CD14-positive monocyte (primary cell): ENCODE results near the gene ULK4. TPM values are rescaled to one million over a fixed set of nuclear protein-coding genes. Genes with fewer than 3 reads are reported as not detected.

Experiments used
- DNase-seq, 3 donors: peaks; one replicate each; pipeline ENCODE4 v3.0.0-alpha.2; 2011 to 2022
- H2AFZ ChIP-seq: 2 replicates; pipeline ENCODE4 v1.6.0; 2012; ENCODE audit warnings: mild to moderate bottlenecking, low read depth, low read length, inconsistent platforms; ENCODE audit not compliant: insufficient read depth, poor library complexity, severe bottlenecking
- H3K27ac ChIP-seq, 2 donors: 1 replicate in 1 of 2; 2 replicates in 1 of 2; pipeline ENCODE4 v1.5.1; 2012 to 2013; ENCODE audit warnings: low read length in 2 of 2, control low read depth in 1 of 2, inconsistent platforms in 1 of 2, low read depth in 1 of 2, mild to moderate bottlenecking in 1 of 2
- H3K27me3 ChIP-seq, 2 donors: one replicate each; pipeline versions ENCODE4 v1.6.0 to v1.6.1; 2011 to 2013; ENCODE audit warnings: low read length in 2 of 2; ENCODE audit not compliant: control insufficient read depth in 2 of 2, insufficient read depth in 2 of 2
- H3K36me3 ChIP-seq, 2 donors: replicated peaks in 1 of 2; 1 replicate in 1 of 2; 2 replicates in 1 of 2; pipeline versions ENCODE4 v1.5.1 to v1.6.1; 2012 to 2013; ENCODE audit warnings: low read length in 2 of 2, control low read depth in 1 of 2, inconsistent platforms in 1 of 2, mild to moderate bottlenecking in 1 of 2; ENCODE audit not compliant: insufficient read depth in 2 of 2, control insufficient read depth in 1 of 2
- H3K4me1 ChIP-seq, 2 donors: 1 replicate in 1 of 2; 2 replicates in 1 of 2; pipeline versions ENCODE4 v1.5.1 to v1.6.1; 2012 to 2013; ENCODE audit warnings: low read length in 2 of 2, control low read depth in 1 of 2, inconsistent platforms in 1 of 2, mild to moderate bottlenecking in 1 of 2, moderate library complexity in 1 of 2; ENCODE audit not compliant: insufficient read depth in 2 of 2, control insufficient read depth in 1 of 2
- H3K4me2 ChIP-seq: replicated peaks from 2 replicates; pipeline ENCODE3; 2012; ENCODE audit warnings: low read length, moderate library complexity, mild to moderate bottlenecking; ENCODE audit not compliant: poor library complexity, severe bottlenecking; ENCODE audit errors: extremely low read depth
- H3K4me3 ChIP-seq, 3 experiments: fragments of 200-600 bp in 1 of 3; sonication (generic) in 1 of 3; replicated peaks in 1 of 3; 1 replicate in 2 of 3; 2 replicates in 1 of 3; pipeline ENCODE4 v1.5.1; 2011 to 2013; ENCODE audit warnings: low read length in 3 of 3, mild to moderate bottlenecking in 3 of 3, control low read depth in 2 of 3, low read depth in 2 of 3, inconsistent platforms in 1 of 3, moderate library complexity in 1 of 3
- H3K79me2 ChIP-seq: 2 replicates; pipeline ENCODE4 v1.6.0; 2012; ENCODE audit warnings: mild to moderate bottlenecking, control low read depth, inconsistent platforms, low read length, moderate library complexity; ENCODE audit not compliant: insufficient read depth
- H3K9ac ChIP-seq: 2 replicates; pipeline ENCODE4 v1.6.0; 2017; ENCODE audit warnings: low read length, mild to moderate bottlenecking; ENCODE audit not compliant: insufficient read depth, poor library complexity, severe bottlenecking
- H3K9me3 ChIP-seq, 2 donors: replicated peaks in 1 of 2; 1 replicate in 1 of 2; 2 replicates in 1 of 2; pipeline versions ENCODE4 v1.5.1 to v1.6.1; 2012 to 2013; ENCODE audit warnings: low read length in 2 of 2, control low read depth in 1 of 2; ENCODE audit not compliant: control insufficient read depth in 1 of 2, insufficient read depth in 1 of 2
- H4K20me1 ChIP-seq: 2 replicates; pipeline ENCODE4 v1.6.0; 2012; ENCODE audit warnings: mild to moderate bottlenecking, low read length, control low read depth, moderate library complexity; ENCODE audit not compliant: insufficient read depth
- H3K27ac Mint-ChIP-seq, 7 donors: one replicate each; pipeline ENCODE4 v1.8.0; 2020; ENCODE audit warnings: mild to moderate bottlenecking in 7 of 7, mixed read lengths in 7 of 7, moderate library complexity in 6 of 7, inconsistent platforms in 2 of 7
- H3K27me3 Mint-ChIP-seq, 3 donors: one replicate each; pipeline ENCODE4 v1.8.0; 2021 to 2022; ENCODE audit warnings: low read depth in 3 of 3, mild to moderate bottlenecking in 3 of 3, mixed read lengths in 3 of 3, moderate library complexity in 3 of 3, inconsistent platforms in 1 of 3
- H3K36me3 Mint-ChIP-seq, 2 donors: one replicate each; pipeline ENCODE4 v1.8.0; 2020; ENCODE audit warnings: mixed read lengths in 2 of 2, inconsistent platforms in 1 of 2, mild to moderate bottlenecking in 1 of 2
- H3K4me1 Mint-ChIP-seq: one replicate; pipeline ENCODE4 v1.8.0; 2020; ENCODE audit warnings: mild to moderate bottlenecking, mixed read lengths
- H3K4me3 Mint-ChIP-seq, 2 donors: one replicate each; pipeline ENCODE4 v1.8.0; 2020; ENCODE audit warnings: mild to moderate bottlenecking in 2 of 2, mixed read lengths in 2 of 2, moderate library complexity in 1 of 2
- H3K9me3 Mint-ChIP-seq, 7 donors: one replicate each; pipeline ENCODE4 v1.8.0; 2020 to 2022; ENCODE audit warnings: mixed read lengths in 7 of 7, mild to moderate bottlenecking in 6 of 7, moderate library complexity in 6 of 7, inconsistent platforms in 2 of 7
- WGBS: methylation state at CpG from one replicate; pipeline ENCODE4 v1.1.5; 2013; ENCODE audit warnings: missing lambda C conversion rate; ENCODE audit not compliant: insufficient coverage; 5-methylcytosine and 5-hydroxymethylcytosine counted together
- intact Hi-C, 2 donors: fragments of 100-400 bp; cut with micrococcal nuclease; formaldehyde crosslinking; loops; one replicate each; pipeline versions ENCODE4 v1.15.0 to v1.15.1; 2023
- polyA plus RNA-seq, 3 donors: library from polyadenylated mRNA; depleted of rRNA in 1 of 3; unstranded in 2 of 3; stranded (reverse) in 1 of 3; fragments of 300-500 nt in 2 of 3; fragments of >200 nt in 1 of 3; fragmentation: Illumina TruSeq in 2 of 3; gene quantifications; 1 replicate in 2 of 3; 2 replicates in 1 of 3; pipeline ENCODE4 v1.2.3, GENCODE V29; 2012 to 2021
- TF ChIP-seq, protein P1 (sequence below): fragments of 200-600 bp; IDR thresholded peaks from one replicate; pipeline ENCODE4 v1.8.0; 2022; ENCODE audit warnings: antibody characterized with exemption, mild to moderate bottlenecking

ULK4 gene
- polyA plus RNA-seq, 3 donors: 6.7 to 14.0 (median 11.8) TPM

DNA sequence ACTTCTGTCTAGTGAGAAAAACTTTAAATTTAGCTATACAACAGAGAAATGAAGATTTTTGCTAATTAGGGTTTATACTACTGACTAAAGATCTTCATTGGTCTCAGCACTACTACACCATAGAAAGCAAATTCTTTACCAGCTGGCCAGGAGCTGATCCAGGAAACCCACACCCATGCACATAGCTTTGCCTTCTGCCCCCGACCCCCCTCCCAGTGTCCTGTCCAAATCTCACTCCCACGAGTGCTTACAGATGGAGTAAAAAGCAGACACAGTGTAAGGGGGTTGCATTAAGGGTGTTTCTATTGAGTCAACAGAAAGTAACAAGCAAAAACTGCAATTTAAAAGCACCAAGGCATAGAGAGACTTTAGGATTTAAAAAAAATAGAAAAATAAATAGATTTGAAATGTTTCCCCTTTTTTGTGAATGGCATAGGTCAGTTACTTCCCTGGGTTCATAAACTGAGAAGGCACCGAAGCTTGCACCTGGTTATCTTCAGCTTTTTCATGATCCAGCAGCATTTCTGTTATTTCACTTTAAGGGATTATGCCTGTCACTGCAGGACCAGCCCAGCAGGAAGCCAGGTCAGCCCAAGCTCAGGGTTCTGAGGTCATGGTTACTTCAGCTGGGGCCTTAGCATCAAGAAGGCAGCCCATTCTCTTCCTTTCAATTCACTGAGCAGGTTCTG lies 638.3 kb downstream of the ULK4 start:
- peaks cover 0 to 5% (median 0%) of the 10 kb centered on the region in 7 donors for H3K9me3 Mint-ChIP-seq
- no peak overlapping the region for H3K4me3 Mint-ChIP-seq
- H3K4me1 Mint-ChIP-seq: no peaks in the 10 kb centered on the region

DNA sequence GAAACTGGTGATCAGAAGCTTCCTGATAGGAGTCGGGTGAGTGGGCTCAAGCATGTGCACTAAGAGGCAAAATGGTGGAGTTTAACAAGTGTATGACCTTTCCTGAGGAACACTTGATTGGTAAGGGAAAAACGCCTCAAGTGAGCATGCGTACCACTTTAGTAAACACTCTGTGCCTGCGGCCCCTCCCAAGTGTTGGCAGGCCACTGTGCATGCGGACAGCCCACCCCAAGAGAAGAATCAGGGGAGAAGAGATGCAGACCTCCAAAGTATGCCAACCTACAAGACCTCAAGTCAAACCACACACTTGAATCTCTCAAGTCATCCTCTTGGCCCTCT lies 640.3 kb downstream of the ULK4 start:
- intact Hi-C loops: no loop called here
- H3K9ac ChIP-seq: no peak overlapping the region
- no peak overlapping the region for H3K4me2 ChIP-seq
- WGBS: 100% methylated on average over 4 of the region's 5 CpGs
- Mint-ChIP-seq H3K4me1 (no peaks in the 10 kb centered on the region), H3K27ac (no peak overlapping the region), H3K27me3 (peaks cover 0 to 1% (median 0%) of the 10 kb centered on the region in 3 donors), H3K9me3 (peaks cover 0 to 5% (median 0%) of the 10 kb centered on the region in 7 donors), H3K4me3 (no peak overlapping the region), H3K36me3 (peaks cover 0 to 1% of the 10 kb centered on the region in 2 donors)
- H3K4me3 ChIP-seq: no peak overlapping the region
- H3K36me3 ChIP-seq: no peaks in the 10 kb centered on the region
- no peaks in the 10 kb centered on the region for H3K79me2 ChIP-seq
- no peak overlapping the region for H3K27ac ChIP-seq
- H3K9me3 ChIP-seq: no peaks in the 10 kb centered on the region
- no peak for DNase-seq
- TF ChIP-seq, protein P1, sequence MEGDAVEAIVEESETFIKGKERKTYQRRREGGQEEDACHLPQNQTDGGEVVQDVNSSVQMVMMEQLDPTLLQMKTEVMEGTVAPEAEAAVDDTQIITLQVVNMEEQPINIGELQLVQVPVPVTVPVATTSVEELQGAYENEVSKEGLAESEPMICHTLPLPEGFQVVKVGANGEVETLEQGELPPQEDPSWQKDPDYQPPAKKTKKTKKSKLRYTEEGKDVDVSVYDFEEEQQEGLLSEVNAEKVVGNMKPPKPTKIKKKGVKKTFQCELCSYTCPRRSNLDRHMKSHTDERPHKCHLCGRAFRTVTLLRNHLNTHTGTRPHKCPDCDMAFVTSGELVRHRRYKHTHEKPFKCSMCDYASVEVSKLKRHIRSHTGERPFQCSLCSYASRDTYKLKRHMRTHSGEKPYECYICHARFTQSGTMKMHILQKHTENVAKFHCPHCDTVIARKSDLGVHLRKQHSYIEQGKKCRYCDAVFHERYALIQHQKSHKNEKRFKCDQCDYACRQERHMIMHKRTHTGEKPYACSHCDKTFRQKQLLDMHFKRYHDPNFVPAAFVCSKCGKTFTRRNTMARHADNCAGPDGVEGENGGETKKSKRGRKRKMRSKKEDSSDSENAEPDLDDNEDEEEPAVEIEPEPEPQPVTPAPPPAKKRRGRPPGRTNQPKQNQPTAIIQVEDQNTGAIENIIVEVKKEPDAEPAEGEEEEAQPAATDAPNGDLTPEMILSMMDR: no peak
- H3K27me3 ChIP-seq: no peaks in the 10 kb centered on the region
- no peaks in the 10 kb centered on the region for H4K20me1 ChIP-seq
- no peaks in the 10 kb centered on the region for H3K4me1 ChIP-seq
- H2AFZ ChIP-seq: no peak overlapping the region

More for the DNA sequence above, 638.3 kb downstream of the ULK4 start:
- TF ChIP-seq, protein P1: no peak
- Mint-ChIP-seq H3K27me3 (peaks cover 0 to 1% (median 0%) of the 10 kb centered on the region in 3 donors), H3K36me3 (no peaks in the 10 kb centered on the region), H3K27ac (peak overlapping the region in 1 of 7 donors; percentile 3)
- no peak for DNase-seq
- Histone ChIP-seq H3K9ac (no peak overlapping the region), H3K9me3 (no peaks in the 10 kb centered on the region), H4K20me1 (no peaks in the 10 kb centered on the region), H3K4me3 (no peak overlapping the region), H2AFZ (no peak overlapping the region), H3K27me3 (no peaks in the 10 kb centered on the region), H3K36me3 (no peaks in the 10 kb centered on the region), H3K79me2 (no peaks in the 10 kb centered on the region), H3K4me1 (no peaks in the 10 kb centered on the region), H3K27ac (no peak overlapping the region), H3K4me2 (no peak overlapping the region)
- WGBS: 30% methylated on average over 1 of the region's 3 CpGs
- intact Hi-C loops: no loop called here
